Pancreas (tissue), 10 donors: ENCODE measurements around the gene FRMD7. TPM values are rescaled to one million over a fixed set of nuclear protein-coding genes. Genes with fewer than 3 reads are reported as not detected.

Source experiments
- ATAC-seq, 4 donors: fragments of 200-7000 bp; cut with Tn5 transposase; one replicate each; pipeline versions ENCODE4 v1.8.0 to v1.9.1; 2020; ENCODE audit warnings: mild to moderate bottlenecking in 4 of 4, moderate library complexity in 4 of 4
- DNase-seq, 6 donors: peaks; one replicate each; pipeline ENCODE4 v3.0.0-alpha.2; 2020
- FAIRE-seq: peaks from 2 replicates; lab custom pipeline; 2012; peaks lifted over from hg19 to GRCh38; lab: Jason Lieb, UNC
- H3K27ac ChIP-seq, 4 donors: fragments of 200-600 bp; sonication (generic); 1 replicate in 3 of 4; 2 replicates in 1 of 4; pipeline versions ENCODE4 v1.5.0 to v1.8.0; 2020
- H3K27me3 ChIP-seq, 4 donors: fragments of 200-600 bp; one replicate each; pipeline ENCODE4 v1.8.0; 2021
- H3K36me3 ChIP-seq, 3 donors: fragments of 200-600 bp; sonication (generic) in 1 of 3; one replicate each; pipeline versions ENCODE4 v1.5.0 to v1.8.0; 2020 to 2021
- H3K4me1 ChIP-seq, 3 donors: fragments of 200-600 bp; one replicate each; pipeline ENCODE4 v1.8.0; 2021
- H3K4me3 ChIP-seq, 4 donors: fragments of 200-600 bp; sonication (generic) in 2 of 4; one replicate each; pipeline versions ENCODE4 v1.5.0 to v1.8.0; 2020 to 2021
- H3K9me3 ChIP-seq, 4 donors: fragments of 200-600 bp; one replicate each; pipeline ENCODE4 v1.8.0; 2021
- CTCF ChIP-seq, 4 donors: fragments of 200-600 bp; sonication (generic) in 3 of 4; IDR thresholded peaks; one replicate each; pipeline versions ENCODE4 v1.5.0 to v1.8.0; 2021; ENCODE audit warnings: antibody characterized with exemption in 4 of 4
- WGBS, 2 donors: extraction: QIAGEN DNeasy Blood & Tissue Kit; methylation state at CpG; one replicate each; pipeline ENCODE4 v1.1.7; 2013; 5-methylcytosine and 5-hydroxymethylcytosine counted together
- intact Hi-C, 3 donors: fragments of 100-400 bp; cut with DNase I; formaldehyde crosslinking; loops; one replicate each; pipeline versions ENCODE4 v1.11.1 to v1.14.2; 2022
- polyA plus RNA-seq, 2 donors: library from polyadenylated mRNA; stranded (reverse); fragments of 200-250 nt; gene quantifications; one replicate each; pipeline ENCODE4 v1.2.3, GENCODE V29; 2013
- total RNA-seq, 6 donors: library from RNA; stranded (reverse); fragmentation: NEBNext Ultra II Directional in 4 of 6; extraction: Animal tissue kit (Norgen Biotek cat#: 25700) in 4 of 6; gene quantifications; one replicate each; pipeline versions ENCODE4 v1.2.1 to v1.2.4, GENCODE V29; 2021 to 2023
- donor health status: healthy with polysubstance abuse.
- donor health status: DM: no; HTN: no; CAD: no; lungs with moderate emphysema.
- donor health status: DM: no; HTN: no; CAD: no.
- donor health status: control.
- donor health status: control.
- donor health status: Bipolar disorder and iron deficiency.
- donor health status: DM: yes; HTN: yes; CAD: no.
- donor health status: DM: no; HTN: no; CAD: no.
- donor health status: DM: no; HTN: no; CAD: no.
- donor health status: DM: yes; HTN: yes; CAD: no.

Gene FRMD7
- total and polyA plus RNA-seq, 8 donors, result 0.02 TPM; not detected in 7

GRCh38 chrX:132034648-132035047 lies 93.2 kb downstream of the FRMD7 start:
- FAIRE-seq, result no peak
- WGBS, 2 donors, result 72 to 94% methylated on average over 3 of the region's 3 CpGs
- H3K4me3 ChIP-seq, result no peak overlapping the region
- H3K27me3 ChIP-seq, result peaks cover 0 to 12% (median 0%) of the 10 kb centered on the region in 4 donors
- DNase-seq, result no peak
- H3K9me3 ChIP-seq, result no peaks in the 10 kb centered on the region
- no peaks in the 10 kb centered on the region for H3K36me3 ChIP-seq
- no peak overlapping the region for H3K27ac ChIP-seq
- no peaks in the 10 kb centered on the region for H3K4me1 ChIP-seq
- ATAC-seq, result no peak
- no peak for TF ChIP-seq CTCF (IDR thresholded peaks at IDR 0.05)
- intact Hi-C loops, result no loop called here

- ATAC-seq, result no peak
- no peaks in the 10 kb centered on the region for H3K9me3 ChIP-seq
- TF ChIP-seq CTCF (IDR thresholded peaks at IDR 0.05), result no peak
- H3K27ac ChIP-seq, result no peak overlapping the region
- H3K36me3 ChIP-seq, result no peaks in the 10 kb centered on the region
- no peak overlapping the region for H3K4me3 ChIP-seq
- FAIRE-seq, result no peak
- peaks cover 0 to 12% (median 0%) of the 10 kb centered on the region in 4 donors for H3K27me3 ChIP-seq
- WGBS, 2 donors, result 77 to 89% methylated on average over 3 of the region's 3 CpGs
- H3K4me1 ChIP-seq, result no peaks in the 10 kb centered on the region
- intact Hi-C loops, result no loop called here
- DNase-seq, result no peak
These were observed 94.7 kb downstream of the FRMD7 start for GRCh38 chrX:132033166-132033565.

GRCh38 chrX:132031867-132032266 lies 96.0 kb downstream of the FRMD7 start:
- ATAC-seq, result no peak
- Histone ChIP-seq H3K27ac (no peak overlapping the region), H3K27me3 (peaks cover 0 to 12% (median 0%) of the 10 kb centered on the region in 4 donors), H3K4me1 (no peaks in the 10 kb centered on the region), H3K36me3 (no peaks in the 10 kb centered on the region), H3K4me3 (no peak overlapping the region), H3K9me3 (no peaks in the 10 kb centered on the region)
- intact Hi-C loops, result no loop called here
- FAIRE-seq, result no peak
- no peak for TF ChIP-seq CTCF (IDR thresholded peaks at IDR 0.05)
- 53 to 80% methylated on average over 4 of the region's 4 CpGs for WGBS, 2 donors
- no peak for DNase-seq

- no peak for ATAC-seq
- H3K27ac ChIP-seq, result no peak overlapping the region
These were observed 97.6 kb downstream of the FRMD7 start for GRCh38 chrX:132030264-132030663.

More at GRCh38 chrX:132030264-132030663, 97.6 kb downstream of the FRMD7 start:
- FAIRE-seq (no peak), DNase-seq (no peak)
- intact Hi-C loops, result no loop called here
- Histone ChIP-seq H3K9me3 (no peaks in the 10 kb centered on the region), H3K4me3 (no peak overlapping the region), H3K27me3 (peaks cover 0 to 21% (median 0%) of the 10 kb centered on the region in 4 donors), H3K4me1 (no peaks in the 10 kb centered on the region), H3K36me3 (no peaks in the 10 kb centered on the region)
- TF ChIP-seq CTCF (IDR thresholded peaks at IDR 0.05), result no peak

Other genes starting within 250 kb of the FRMD7 start
- 1 to 10 TPM; 2.0 to 4.5 (median 2.7) TPM for gene STK26, start 104.7 kb downstream of the FRMD7 start, total RNA-seq
- 1 to 10 TPM; 1.6 to 2.7 TPM for gene STK26, start 104.7 kb downstream of the FRMD7 start, polyA plus RNA-seq
- gene RAP2C, start 91.4 kb upstream of the FRMD7 start, total RNA-seq, result 10 to 100 TPM in 2 of 6 donors, 1 to 10 TPM in 4; 6.2 to 15.1 (median 8.3) TPM
- gene RAP2C, start 91.4 kb upstream of the FRMD7 start, polyA plus RNA-seq, result 10 to 100 TPM in 1 of 2 donors, 1 to 10 TPM in 1; 7.7 to 10.6 TPM